ENCODE measurements around the gene VPS13C. TPM values are rescaled to one million over a fixed set of nuclear protein-coding genes. Genes with fewer than 3 reads are reported as not detected.
A peak's percentile ranks its signal among the peaks of the same experiment; 100 is the strongest.

Gene VPS13C
- total and polyA plus RNA-seq, 2 experiments from 2014 or later, result 6.7 to 60.9 TPM

DNA sequence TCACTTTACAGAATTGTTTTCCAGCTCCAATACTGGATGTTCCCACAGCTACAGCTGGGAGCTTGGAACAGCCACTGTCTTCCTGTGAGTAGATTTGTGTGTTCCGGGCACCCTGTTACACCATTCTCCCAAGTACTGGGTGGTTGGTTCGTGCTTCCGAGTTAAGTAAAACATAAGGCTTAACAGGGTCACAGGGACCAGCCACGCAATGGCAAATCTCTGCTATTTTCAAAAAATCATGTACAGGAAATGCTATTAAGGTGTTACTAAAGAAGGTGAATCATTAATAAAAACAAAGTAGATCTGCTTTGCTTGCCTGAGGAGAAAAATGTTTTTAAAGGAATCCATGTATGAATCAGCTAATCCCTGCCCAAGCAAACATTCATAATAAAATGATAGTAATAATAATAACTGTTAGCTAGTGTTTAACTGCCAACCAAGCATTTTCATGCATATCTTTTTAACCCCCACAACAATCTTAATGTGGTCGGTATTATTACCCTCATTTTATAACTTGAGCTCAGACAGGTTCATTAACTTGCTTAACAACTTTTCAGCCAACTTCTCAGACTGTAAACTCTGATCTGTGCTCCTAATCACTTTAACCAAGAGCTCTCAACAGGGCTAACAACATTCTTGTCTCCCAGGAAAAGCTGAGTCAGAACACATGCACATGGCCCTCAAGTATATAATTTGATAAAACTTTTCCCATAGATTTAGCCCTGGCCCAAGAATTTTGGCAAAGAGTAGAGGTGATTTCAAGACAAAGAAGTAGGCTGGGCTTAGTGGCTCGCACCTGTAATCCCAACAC lies 3.8 kb upstream of the VPS13C start:
- 82% methylated on average over 6 of the region's 6 CpGs for WGBS (ENCODE audit: low lambda C conversion rate, missing lambda C conversion rate)
- peak; percentile 44 for DNase-seq (ENCODE audit: low spot score)
- H3K9me2 ChIP-seq (replicated peaks; ENCODE audit: insufficient read depth), result no peaks in the 10 kb centered on the region
- no peak overlapping the region for H3K4me3 ChIP-seq
- no peak for TF ChIP-seq EZH2phosphoT487 (IDR thresholded peaks at IDR 0.05; ENCODE audit: low read depth, severe bottlenecking, unreplicated experiment)
- TF ChIP-seq, protein P1, sequence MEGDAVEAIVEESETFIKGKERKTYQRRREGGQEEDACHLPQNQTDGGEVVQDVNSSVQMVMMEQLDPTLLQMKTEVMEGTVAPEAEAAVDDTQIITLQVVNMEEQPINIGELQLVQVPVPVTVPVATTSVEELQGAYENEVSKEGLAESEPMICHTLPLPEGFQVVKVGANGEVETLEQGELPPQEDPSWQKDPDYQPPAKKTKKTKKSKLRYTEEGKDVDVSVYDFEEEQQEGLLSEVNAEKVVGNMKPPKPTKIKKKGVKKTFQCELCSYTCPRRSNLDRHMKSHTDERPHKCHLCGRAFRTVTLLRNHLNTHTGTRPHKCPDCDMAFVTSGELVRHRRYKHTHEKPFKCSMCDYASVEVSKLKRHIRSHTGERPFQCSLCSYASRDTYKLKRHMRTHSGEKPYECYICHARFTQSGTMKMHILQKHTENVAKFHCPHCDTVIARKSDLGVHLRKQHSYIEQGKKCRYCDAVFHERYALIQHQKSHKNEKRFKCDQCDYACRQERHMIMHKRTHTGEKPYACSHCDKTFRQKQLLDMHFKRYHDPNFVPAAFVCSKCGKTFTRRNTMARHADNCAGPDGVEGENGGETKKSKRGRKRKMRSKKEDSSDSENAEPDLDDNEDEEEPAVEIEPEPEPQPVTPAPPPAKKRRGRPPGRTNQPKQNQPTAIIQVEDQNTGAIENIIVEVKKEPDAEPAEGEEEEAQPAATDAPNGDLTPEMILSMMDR (IDR thresholded peaks at IDR 0.05; ENCODE audit: poor library complexity), result no peak
- H3K4me2 ChIP-seq, result peak overlapping the region; percentile 16
- no peaks in the 10 kb centered on the region for H4K20me1 ChIP-seq (ENCODE audit: insufficient read depth, poor library complexity, severe bottlenecking)
- H3K9me3 ChIP-seq (ENCODE audit: low read depth), result no peaks in the 10 kb centered on the region
- H3K36me3 ChIP-seq (replicated peaks; ENCODE audit: insufficient read depth, low read depth), result no peaks in the 10 kb centered on the region
- peaks cover 4% of the 10 kb centered on the region for H3K79me2 ChIP-seq
- H3K27me3 ChIP-seq, result peaks cover 27% of the 10 kb centered on the region
- H3K4me1 ChIP-seq (ENCODE audit: insufficient read depth), result peaks cover 12% of the 10 kb centered on the region
- peak overlapping the region; percentile 43 for H3K27ac ChIP-seq
- no peak overlapping the region for H2AFZ ChIP-seq

- H3K4me2 ChIP-seq, result peak overlapping the region; percentile 92
- H2AFZ ChIP-seq, result peak overlapping the region; percentile 79
- peaks cover 30% of the 10 kb centered on the region for H3K79me2 ChIP-seq
- H3K9me3 ChIP-seq (ENCODE audit: low read depth), result no peaks in the 10 kb centered on the region
- TF ChIP-seq EZH2 (IDR thresholded peaks at IDR 0.05; ENCODE audit: borderline replicate concordance) (no peak), EZH2phosphoT487 (IDR thresholded peaks at IDR 0.05; ENCODE audit: low read depth, severe bottlenecking, unreplicated experiment) (no peak)
- TF ChIP-seq, protein P1 (IDR thresholded peaks at IDR 0.05; ENCODE audit: poor library complexity), result no peak
- H3K36me3 ChIP-seq (replicated peaks; ENCODE audit: insufficient read depth, low read depth), result no peaks in the 10 kb centered on the region
- no peak for DNase-seq (ENCODE audit: low spot score)
- H3K27me3 ChIP-seq, result peaks cover 5% of the 10 kb centered on the region
- H3K27ac ChIP-seq, result peak overlapping the region; percentile 73
- H3K9me2 ChIP-seq (replicated peaks; ENCODE audit: insufficient read depth), result no peaks in the 10 kb centered on the region
- peaks cover 11% of the 10 kb centered on the region for H4K20me1 ChIP-seq (ENCODE audit: insufficient read depth, poor library complexity, severe bottlenecking)
- WGBS (ENCODE audit: low lambda C conversion rate, missing lambda C conversion rate), result 39% methylated on average over 12 of the region's 12 CpGs
- H3K4me3 ChIP-seq, result peak overlapping the region; percentile 66
- peaks cover 2% of the 10 kb centered on the region for H3K4me1 ChIP-seq (ENCODE audit: insufficient read depth)
These were observed 641 bp upstream of the VPS13C start for GRCh38 chr15:62060896-62061280.

- TF ChIP-seq, protein P1 (IDR thresholded peaks at IDR 0.05; ENCODE audit: poor library complexity), result no peak
- TF ChIP-seq EZH2phosphoT487 (IDR thresholded peaks at IDR 0.05; ENCODE audit: low read depth, severe bottlenecking, unreplicated experiment) (no peak), EZH2 (IDR thresholded peaks at IDR 0.05; ENCODE audit: borderline replicate concordance) (no peak)
- H3K27me3 ChIP-seq, result no peaks in the 10 kb centered on the region
- peaks cover 11% of the 10 kb centered on the region for H4K20me1 ChIP-seq (ENCODE audit: insufficient read depth, poor library complexity, severe bottlenecking)
- peak overlapping the region; percentile 94 for H3K4me3 ChIP-seq
- DNase-seq (ENCODE audit: low spot score), result peak; percentile 69
- H2AFZ ChIP-seq, result peak overlapping the region; percentile 88
- H3K4me1 ChIP-seq (ENCODE audit: insufficient read depth), result peaks cover 2% of the 10 kb centered on the region
- peak overlapping the region; percentile 92 for H3K4me2 ChIP-seq
- no peaks in the 10 kb centered on the region for H3K9me2 ChIP-seq (replicated peaks; ENCODE audit: insufficient read depth)
- H3K9me3 ChIP-seq (ENCODE audit: low read depth), result no peaks in the 10 kb centered on the region
- peaks cover 41% of the 10 kb centered on the region for H3K79me2 ChIP-seq
- H3K36me3 ChIP-seq (replicated peaks; ENCODE audit: insufficient read depth, low read depth), result no peaks in the 10 kb centered on the region
- peak overlapping the region; percentile 92 for H3K27ac ChIP-seq
- 0% methylated on average over 6 of the region's 19 CpGs for WGBS (ENCODE audit: low lambda C conversion rate, missing lambda C conversion rate)
These were observed 483 bp downstream of the VPS13C start for GRCh38 chr15:62059816-62060112.

Measured in hepatocyte (in vitro differentiated cells).